HG03439 (cell line): ENCODE results near the gene PCA3.

ENCODE experiments used
- ATAC-seq: cut with Tn5 transposase; IDR thresholded peaks from one replicate; pipeline ENCODE4 v1.9.1; 2021; ENCODE audit warnings: mild to moderate bottlenecking, moderate library complexity; ENCODE audit not compliant: unreplicated experiment

The PCA3 gene

DNA sequence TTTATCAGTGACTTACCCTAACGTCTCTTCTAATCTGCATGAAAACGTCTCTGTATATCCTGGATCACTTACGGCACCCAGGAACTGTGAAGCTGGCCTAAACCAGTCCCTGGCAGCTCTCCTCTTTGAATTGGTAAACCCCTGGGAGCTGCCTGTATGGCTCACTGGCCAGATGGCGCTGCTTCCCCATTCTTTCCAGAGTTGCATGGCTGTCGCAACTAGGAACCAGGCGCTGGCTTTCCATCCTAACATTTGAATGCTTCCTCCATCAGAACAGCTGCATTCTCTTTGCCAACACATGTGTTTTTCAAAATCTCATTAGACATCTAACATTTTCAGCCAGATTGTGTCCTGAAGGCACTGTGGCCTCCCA lies 8.0 kb upstream of the PCA3 start:
- peak; percentile 23 for ATAC-seq

DNA sequence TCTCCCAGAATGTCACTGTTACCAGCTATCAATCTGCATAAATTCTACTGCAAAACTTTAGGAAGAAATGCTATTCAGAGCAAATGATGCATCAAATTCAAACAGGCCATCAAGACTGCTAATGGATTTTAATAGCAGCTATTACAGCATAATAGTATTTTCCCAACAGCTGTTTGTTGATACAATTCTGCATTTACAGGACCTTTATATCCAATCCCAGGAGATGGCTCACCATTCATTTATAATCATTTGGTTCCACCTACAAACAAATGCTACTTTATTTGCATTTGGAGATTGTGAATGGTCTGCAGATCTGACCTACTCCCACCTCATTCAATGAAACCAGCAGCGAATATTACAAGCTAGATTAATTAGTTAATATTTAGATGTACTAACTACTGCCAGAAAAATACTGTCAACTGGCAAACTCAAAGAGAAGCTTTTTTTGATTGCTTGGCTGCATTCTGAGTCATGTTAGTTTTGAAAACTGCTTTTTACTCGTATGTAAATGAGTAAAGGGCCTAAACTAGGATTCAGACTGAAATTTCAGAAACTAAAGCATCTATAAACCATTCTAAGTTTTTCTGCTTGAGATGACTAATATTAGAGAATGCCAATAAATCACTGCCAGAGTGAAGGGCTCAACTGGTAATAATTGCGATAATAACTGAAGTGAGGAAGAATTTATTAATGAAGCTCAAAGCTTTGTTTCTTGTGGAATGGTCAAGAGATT lies 7.1 kb upstream of the PCA3 start:
- ATAC-seq = no peak

DNA sequence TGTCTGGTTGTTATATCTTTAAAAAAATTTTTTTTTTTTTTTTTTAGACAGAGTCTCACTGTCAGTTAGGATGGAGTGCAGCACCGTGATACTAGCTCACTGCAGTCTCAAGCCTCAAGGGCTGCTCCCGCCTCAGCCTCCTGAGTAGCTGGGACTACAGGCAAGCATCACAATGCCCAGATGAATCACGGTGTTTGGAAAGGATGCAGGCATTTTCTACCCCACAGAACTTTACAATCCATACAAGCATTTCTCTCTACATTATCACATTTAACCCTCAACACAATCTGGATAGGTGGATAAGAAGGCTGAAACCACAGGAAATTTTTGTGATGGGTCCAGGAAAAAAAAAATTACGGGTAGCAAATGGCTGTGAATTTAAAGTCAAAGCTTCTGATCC lies 5.8 kb upstream of the PCA3 start:
- ATAC-seq = no peak

DNA sequence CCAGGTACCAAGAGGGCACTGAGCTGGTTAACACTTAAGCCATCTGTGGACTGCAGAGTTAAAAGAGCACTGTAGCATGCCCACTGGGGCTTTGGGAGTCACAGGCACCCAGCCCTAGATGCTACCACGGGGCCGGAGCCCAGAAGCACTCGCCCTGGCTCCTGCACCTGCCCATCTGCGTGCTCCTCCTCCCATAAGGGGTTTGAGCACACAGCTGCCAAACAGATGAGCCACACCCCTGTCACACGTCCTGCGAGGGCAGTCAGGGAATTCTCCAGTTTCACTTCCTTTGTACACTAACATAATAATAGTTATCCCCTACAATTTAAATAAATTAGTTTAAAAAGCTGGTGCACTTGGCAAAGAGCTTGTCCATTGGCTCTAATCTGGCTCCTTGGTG lies 4.5 kb upstream of the PCA3 start:
- no peak for ATAC-seq

DNA sequence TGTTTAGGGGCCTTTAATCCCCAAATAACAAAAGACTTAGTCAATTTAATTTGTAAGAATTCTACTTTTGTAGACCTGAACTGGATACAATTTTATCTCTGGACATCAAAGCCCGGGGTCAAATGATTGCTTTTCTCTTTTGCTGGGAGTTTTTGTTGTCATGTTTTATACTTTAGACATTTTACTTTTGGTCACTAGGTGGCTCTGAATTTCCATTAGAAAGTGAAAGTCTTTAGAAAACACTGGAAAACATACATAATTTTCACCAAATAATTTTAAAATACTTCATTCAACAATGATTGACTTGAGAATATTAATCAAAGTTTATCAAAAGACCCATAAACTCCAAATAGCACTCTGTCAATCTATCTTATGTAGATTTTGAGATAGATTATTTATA lies 2.8 kb upstream of the PCA3 start:
- no peak for ATAC-seq

DNA sequence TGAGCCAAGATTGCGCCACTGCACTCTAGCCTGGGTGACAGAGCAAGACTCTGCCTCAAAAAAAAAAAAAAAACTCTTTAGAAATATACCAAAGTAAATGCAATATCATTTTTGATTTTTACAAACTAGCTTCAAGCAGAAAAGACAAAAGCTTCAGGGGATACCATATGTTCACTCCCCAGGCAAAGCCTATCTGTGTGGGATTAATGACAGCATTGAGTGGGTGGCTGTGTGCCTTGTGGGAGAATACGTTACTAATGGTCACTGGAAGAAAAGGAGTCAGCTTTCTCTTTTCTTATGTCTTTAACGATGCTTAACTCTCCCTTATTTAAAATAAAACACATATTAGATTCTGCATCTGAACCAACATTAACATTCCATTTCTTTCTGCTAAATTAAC lies 1.9 kb downstream of the PCA3 start:
- no peak for ATAC-seq

DNA sequence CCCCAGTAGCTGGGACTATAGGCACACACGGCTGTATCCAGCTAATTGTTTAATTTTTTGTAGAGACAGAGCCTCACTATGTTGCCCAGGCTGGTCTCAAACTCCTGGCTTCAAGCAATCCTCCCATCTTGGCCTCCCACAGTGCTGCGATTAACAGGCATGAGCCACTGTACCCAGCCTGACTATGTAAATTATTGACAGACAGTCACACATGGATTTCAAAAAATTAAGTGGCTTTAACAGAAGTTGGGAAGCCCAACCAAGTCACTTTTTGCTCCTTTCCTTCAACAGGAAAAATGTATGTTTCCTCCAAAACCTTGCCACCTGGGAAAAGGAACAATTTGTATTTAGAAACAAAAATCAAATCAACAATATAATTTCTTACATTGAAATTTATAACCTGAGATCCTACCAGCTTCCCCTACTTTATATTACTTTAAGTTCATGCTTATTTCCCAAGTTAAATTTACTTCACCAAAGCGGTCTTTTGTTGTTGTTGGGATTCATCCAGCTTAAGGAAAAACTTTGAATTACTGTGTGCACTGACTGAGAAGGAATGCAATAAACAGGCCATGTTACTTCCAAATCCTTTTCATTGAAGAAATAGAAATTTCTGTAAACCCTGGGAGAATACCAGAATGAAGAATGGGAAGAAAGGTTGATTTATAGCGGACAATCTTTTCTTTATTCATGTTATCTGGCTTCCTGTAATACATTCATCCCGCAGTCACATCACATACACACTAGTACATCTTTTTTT lies 8.6 kb downstream of the PCA3 start:
- ATAC-seq = no peak

DNA sequence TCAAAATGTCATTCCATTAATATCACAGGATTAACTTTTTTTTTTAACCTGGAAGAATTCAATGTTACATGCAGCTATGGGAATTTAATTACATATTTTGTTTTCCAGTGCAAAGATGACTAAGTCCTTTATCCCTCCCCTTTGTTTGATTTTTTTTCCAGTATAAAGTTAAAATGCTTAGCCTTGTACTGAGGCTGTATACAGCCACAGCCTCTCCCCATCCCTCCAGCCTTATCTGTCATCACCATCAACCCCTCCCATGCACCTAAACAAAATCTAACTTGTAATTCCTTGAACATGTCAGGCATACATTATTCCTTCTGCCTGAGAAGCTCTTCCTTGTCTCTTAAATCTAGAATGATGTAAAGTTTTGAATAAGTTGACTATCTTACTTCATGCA lies 20.6 kb downstream of the PCA3 start:
- no peak for ATAC-seq

DNA sequence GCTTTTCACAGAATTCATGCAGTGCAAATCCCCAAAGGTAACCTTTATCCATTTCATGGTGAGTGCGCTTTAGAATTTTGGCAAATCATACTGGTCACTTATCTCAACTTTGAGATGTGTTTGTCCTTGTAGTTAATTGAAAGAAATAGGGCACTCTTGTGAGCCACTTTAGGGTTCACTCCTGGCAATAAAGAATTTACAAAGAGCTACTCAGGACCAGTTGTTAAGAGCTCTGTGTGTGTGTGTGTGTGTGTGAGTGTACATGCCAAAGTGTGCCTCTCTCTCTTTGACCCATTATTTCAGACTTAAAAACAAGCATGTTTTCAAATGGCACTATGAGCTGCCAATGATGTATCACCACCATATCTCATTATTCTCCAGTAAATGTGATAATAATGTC lies 21.3 kb downstream of the PCA3 start:
- ATAC-seq = no peak

DNA sequence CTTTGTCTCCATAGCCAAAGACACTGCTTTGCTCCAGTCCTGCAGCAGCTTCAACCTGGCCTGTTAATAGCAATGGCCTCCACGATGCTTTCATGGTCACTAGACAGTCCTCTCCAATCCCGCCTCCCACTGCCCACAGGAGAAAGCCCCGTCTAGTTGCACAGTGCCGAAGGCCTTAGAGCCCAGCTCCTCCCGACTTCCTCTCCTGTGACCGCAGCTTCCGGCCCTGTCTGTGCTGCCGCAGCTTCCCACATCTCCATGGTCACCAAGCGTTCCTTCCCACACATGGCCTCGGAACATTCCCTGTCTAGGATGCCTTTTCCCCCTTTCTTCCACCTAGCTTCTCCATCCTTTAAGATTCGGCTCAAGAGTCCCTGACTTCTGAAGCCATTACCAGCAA lies 23.4 kb downstream of the PCA3 start:
- ATAC-seq = no peak

DNA sequence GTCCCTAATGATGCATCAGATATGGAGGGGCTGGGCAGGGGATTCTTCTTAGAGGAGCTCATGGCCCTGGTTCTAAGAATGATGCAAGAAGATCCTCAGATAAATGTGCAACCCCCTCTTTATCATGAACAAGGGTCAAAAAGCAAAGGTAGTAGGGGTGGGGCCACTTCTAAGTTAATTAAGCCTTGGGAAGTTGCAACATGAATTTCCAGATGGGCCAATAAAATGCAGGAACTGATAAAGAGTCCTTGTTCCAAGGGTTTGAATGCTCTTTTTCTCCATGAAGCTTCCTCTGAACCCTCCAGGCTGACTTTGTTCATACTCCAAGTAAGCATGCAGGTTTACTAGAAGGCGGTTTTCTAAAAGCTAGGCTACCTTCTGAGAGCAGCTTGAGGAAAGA lies 25.6 kb downstream of the PCA3 start:
- no peak for ATAC-seq

DNA sequence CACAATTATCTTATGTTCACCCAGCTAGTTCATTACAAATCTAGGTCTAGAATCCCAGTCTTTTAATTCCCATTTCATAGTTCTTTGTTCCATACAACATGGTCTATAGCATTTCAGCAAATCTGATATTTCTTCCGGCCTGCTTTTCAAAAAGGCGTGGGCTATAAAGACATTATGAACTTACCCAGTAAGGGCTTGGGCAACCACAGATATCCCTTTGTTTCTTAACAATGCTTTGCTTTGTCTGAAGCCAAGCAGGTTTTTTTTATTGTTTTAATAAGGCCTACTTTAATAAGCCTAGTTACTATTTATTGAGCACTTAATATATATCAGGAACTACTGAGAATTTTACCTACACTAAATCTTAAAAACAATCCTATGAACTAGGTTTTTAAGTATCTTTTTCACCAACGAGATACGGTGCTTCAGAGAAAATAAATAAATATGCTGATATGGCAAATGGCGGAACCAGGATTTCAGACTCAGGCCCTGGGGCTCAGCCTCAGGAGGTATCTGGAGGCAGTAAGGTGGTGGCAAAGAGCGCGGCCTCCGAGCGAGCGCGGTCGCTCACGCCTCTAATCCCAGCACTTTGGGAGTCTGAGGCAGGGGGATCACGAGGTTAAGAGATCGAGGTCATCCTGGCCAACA lies 29.7 kb downstream of the PCA3 start:
- ATAC-seq = no peak

DNA sequence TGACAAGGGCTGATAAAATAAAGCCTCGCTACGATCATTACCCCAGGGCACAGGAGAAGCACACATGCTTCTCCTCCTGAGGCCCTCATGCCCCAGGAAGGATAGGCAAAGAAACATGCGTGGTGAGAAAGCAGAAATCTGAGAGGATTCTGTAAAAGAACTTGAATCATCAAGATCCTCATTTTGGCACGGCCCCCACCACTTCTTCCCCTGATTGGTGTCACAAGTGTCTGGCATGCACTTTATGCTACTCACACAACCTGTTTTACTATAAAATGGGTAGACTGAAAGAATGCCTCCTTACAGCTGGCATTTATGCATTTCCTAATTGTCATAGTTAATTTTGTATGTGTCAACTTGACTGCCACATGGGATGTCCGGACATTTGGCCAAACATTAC lies 32.1 kb downstream of the PCA3 start:
- no peak for ATAC-seq

DNA sequence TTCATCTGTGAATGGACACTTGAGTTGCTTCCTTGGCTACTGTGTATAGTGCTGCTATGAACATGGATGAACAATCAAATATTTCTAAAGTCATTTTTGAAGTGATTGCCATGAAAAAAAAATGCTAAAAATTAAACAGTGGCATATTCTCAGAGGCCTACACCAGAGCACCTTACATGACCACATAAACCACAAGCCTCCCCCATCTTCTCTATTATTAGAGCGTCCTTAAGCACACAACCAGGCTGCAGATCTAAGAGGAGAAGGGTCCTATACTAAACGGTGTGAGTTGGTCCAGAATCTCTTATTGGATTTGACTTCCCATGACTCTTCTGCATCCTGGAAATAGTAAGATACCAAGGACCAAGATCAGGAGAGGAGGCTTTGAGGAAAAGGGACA lies 34.3 kb downstream of the PCA3 start:
- no peak for ATAC-seq

DNA sequence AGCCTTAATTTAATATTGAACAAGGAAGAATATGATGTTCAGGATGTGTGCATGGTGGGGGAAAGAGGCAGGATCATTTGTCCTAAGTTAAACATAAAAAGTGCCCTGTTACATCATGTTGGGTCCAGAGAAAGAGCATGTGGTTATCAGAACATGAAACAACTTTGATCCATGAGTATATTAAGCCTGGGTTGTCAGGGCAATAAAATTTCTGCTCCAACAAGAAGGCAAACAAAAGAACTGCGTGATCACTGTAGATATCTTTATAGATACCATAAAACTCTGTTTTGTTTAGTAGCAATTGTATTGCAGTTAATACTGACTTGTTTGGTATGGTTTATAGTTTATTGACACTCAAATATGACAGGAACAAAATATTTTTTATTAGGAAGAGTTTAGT lies 35.2 kb downstream of the PCA3 start:
- ATAC-seq = no peak

DNA sequence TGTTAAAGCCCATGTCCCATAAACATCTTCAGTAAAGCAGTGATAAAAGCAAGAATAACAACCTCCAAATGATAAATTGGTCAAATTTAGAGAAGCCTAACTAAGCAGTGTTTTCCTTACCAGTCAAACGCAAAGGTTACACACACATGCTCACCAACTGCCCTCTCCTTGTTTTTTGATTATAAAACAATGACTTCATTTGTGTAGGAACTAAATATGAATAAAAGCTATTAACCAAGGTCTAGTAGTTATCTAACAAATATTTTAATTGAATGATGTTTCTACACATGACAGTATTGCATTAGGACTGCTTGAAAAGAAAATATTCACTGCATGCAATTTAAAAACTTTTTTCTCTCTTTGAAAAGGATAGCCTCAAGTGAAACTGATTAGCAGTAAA lies 36.7 kb downstream of the PCA3 start:
- no peak for ATAC-seq

DNA sequence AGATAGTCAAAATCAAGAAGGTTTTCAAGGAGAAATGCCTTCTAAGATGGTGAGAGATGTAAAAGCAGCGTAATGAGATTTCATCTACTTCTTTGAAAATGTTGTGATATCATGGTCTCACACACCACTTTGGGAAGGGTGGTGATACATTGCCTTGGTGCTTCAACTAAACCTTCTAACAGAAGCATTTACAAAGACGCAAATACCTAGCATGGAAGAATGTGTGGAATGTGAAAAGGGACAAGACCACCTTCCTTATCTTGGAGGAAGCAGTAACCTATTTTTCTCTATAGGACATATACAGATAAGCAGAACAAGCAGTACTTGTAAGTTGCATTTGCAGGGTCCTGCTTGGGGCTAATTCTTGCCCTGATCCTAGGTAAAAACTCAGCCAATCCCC lies 38.8 kb downstream of the PCA3 start:
- ATAC-seq = no peak

DNA sequence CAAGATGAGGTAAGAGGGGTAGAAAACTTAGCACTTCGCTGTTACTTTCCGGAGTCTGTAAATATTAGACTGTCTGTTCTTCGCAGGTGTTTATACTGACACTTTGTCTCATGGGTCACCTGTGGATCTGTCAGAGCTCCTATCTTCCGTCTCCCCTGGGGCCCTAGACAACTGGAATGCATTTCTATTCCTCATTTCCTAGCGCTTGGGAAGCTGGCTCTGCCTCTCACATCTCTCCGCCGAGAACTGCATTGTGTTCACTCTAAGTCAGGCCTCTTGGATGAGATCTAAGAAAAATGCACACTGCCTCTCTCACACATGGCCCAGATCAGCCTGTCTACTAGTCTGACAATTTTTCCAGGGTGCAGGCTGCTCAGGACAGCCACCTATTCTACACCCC lies 39.5 kb downstream of the PCA3 start:
- no peak for ATAC-seq

DNA sequence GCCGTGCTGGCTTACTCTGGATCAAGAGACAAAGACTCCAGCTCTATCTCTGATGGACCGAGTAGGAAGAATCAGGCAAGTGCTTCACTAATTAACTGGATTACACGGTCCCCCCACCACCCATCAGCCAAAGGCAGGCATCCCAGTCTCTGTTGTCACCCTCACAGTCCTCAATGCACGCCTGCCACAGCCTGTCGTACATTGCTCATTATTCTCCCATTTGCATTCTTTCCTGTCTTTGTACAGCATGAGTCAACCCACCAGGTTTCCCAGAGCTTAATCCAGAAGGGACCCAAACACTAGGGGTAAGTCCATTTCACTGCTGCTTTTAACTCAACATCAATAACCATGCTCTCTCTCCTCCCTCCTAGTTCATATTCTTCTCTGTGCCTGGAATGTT lies 44.4 kb downstream of the PCA3 start:
- no peak for ATAC-seq

DNA sequence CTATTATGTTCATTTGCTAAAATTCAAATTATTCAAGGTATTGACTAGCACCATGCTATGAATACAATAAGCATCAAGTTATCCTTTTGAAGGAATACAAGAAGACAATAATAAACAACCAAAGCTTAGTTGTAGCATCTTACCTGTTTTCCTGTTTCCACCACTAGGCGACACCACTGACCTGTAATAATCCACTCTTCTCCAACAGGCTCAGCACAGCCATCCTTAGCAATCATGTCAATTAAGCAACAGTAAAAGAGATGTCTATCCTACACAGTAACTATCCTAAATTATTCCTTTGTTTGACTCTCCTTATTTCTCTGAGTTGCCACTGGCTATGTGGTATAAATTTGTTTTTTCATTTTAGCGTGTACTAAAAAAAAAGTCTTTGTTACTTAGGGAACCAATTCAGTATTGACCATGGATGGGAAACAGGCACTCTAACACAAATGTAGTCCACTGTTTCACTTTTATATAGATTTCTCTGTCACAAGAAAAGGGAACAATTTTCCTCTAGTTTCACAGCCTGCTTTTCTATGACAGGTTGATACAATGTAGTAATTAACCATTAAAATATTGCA lies 46.2 kb downstream of the PCA3 start:
- ATAC-seq = no peak

DNA sequence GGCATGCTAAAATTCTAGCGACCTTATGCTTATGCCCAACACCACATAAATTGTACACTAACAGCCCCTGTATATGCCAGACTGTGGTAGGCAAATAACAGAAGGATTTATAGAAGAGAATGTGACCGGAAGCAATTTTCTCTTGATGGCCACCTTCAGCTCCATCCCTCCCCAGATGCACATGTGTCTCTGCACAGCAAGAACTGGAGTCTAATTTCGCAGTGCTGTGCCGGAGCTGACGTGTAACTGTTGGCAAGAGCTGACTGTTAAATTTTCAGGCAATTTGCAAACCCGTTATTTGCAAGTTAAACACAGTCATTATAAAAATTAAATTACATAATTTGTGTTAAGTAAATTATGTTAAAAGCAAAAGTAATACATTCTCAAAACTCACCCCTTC lies 48.4 kb downstream of the PCA3 start:
- ATAC-seq = no peak

DNA sequence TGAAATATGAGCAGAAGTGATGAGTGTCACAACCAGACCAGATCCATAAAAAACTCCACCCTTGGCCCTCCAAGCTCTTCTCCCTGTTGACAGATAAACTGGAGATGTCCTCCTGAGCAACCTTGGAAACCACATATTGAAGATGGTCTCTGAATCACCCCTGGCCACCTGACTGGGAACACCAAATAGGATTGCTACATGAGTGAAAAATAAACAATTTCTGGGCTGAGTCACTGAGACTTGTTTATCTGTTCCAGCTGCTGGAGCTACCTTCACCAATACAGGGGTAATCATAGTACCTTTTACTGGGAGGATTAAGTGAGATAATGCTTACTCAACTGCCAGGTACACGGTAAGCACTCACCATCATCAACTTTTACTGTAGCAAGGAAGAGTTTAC lies 53.3 kb downstream of the PCA3 start:
- no peak for ATAC-seq
